BE2C (cell line): ENCODE data around the gene RCAN2.

ENCODE experiments used
- DNase-seq: peaks from one replicate; pipeline ENCODE4 v3.0.0-alpha.2; 2020
- H3K27me3 ChIP-seq: fragments of 250-450 bp; sonication (Bioruptor Pico); 2 replicates; pipeline ENCODE4 v1.5.1; 2020; ENCODE audit warnings: mild to moderate bottlenecking
- H3K36me3 ChIP-seq: fragments of 250-450 bp; sonication (Bioruptor Pico); 2 replicates; pipeline ENCODE4 v1.5.1; 2020; ENCODE audit warnings: mild to moderate bottlenecking
- H3K4me1 ChIP-seq: fragments of 250-450 bp; sonication (Bioruptor Pico); 2 replicates; pipeline ENCODE4 v1.5.1; 2020
- H3K4me3 ChIP-seq: 2 replicates; pipeline ENCODE4 v1.5.1; 2011; ENCODE audit warnings: low read depth, low read length
- H3K9me3 ChIP-seq: fragments of 250-450 bp; sonication (Bioruptor Pico); 2 replicates; pipeline ENCODE4 v1.5.1; 2020
- CTCF ChIP-seq: IDR thresholded peaks from 2 replicates; pipeline ENCODE4 v1.5.1; 2012; ENCODE audit warnings: mild to moderate bottlenecking, low read depth, low read length

RCAN2 gene

GRCh38 chr6:46484081-46484820 is 7.0 kb downstream of the RCAN2 start:
- no peak overlapping the region for H3K4me3 ChIP-seq
- H3K36me3 ChIP-seq = no peaks in the 10 kb centered on the region
- H3K9me3 ChIP-seq = no peaks in the 10 kb centered on the region
- DNase-seq = no peak
- H3K27me3 ChIP-seq = peaks cover under 1% of the 10 kb centered on the region; the same call in 1 of the 2 replicates
- no peak for TF ChIP-seq CTCF
- no peaks in the 10 kb centered on the region for H3K4me1 ChIP-seq

- DNase-seq = no peak
- H3K9me3 ChIP-seq = no peaks in the 10 kb centered on the region
- no peaks in the 10 kb centered on the region for H3K4me1 ChIP-seq
- no peaks in the 10 kb centered on the region for H3K36me3 ChIP-seq
- no peak for TF ChIP-seq CTCF
- H3K4me3 ChIP-seq = no peak overlapping the region
- no peaks in the 10 kb centered on the region for H3K27me3 ChIP-seq
Observed at GRCh38 chr6:46476301-46476700, 14.9 kb downstream of the RCAN2 start.

- H3K36me3 ChIP-seq = no peaks in the 10 kb centered on the region
Observed at GRCh38 chr6:46473881-46474280, 17.4 kb downstream of the RCAN2 start.

GRCh38 chr6:46472243-46472642 is 19.0 kb downstream of the RCAN2 start:
- Histone ChIP-seq H3K27me3 (no peaks in the 10 kb centered on the region), H3K36me3 (no peaks in the 10 kb centered on the region), H3K4me1 (no peaks in the 10 kb centered on the region), H3K9me3 (no peaks in the 10 kb centered on the region), H3K4me3 (no peak overlapping the region)
- no peak for DNase-seq
- no peak for TF ChIP-seq CTCF

More at GRCh38 chr6:46473881-46474280, 17.4 kb downstream of the RCAN2 start:
- no peak for DNase-seq
- no peak for TF ChIP-seq CTCF
- no peak overlapping the region for H3K4me3 ChIP-seq
- H3K27me3 ChIP-seq = no peaks in the 10 kb centered on the region
- no peaks in the 10 kb centered on the region for H3K9me3 ChIP-seq
- no peaks in the 10 kb centered on the region for H3K4me1 ChIP-seq

- no peaks in the 10 kb centered on the region for H3K4me1 ChIP-seq
- H3K9me3 ChIP-seq = no peaks in the 10 kb centered on the region
- H3K27me3 ChIP-seq = no peaks in the 10 kb centered on the region
- DNase-seq = no peak
- no peak for TF ChIP-seq CTCF
- no peaks in the 10 kb centered on the region for H3K36me3 ChIP-seq
- H3K4me3 ChIP-seq = no peak overlapping the region
Observed at GRCh38 chr6:46469021-46469420, 22.2 kb downstream of the RCAN2 start.

GRCh38 chr6:46468403-46469010 is 22.7 kb downstream of the RCAN2 start:
- no peak for DNase-seq
- TF ChIP-seq CTCF = no peak
- Histone ChIP-seq H3K9me3 (no peaks in the 10 kb centered on the region), H3K4me1 (no peaks in the 10 kb centered on the region), H3K27me3 (no peaks in the 10 kb centered on the region), H3K4me3 (no peak overlapping the region), H3K36me3 (no peaks in the 10 kb centered on the region)
